WTC11 (cell line): ENCODE data around the gene CPTP. TPM values are rescaled to one million over a fixed set of nuclear protein-coding genes. Genes with fewer than 3 reads are reported as not detected.

Experiments used
- ATAC-seq: fragments of 200-7000 bp; cut with Tn5 transposase; 2 replicates; pipeline ENCODE4 v1.10.0; 2021; ENCODE audit warnings: mild to moderate bottlenecking, moderate library complexity
- CTCF ChIA-PET: fragments of 300-600 bp; sonication (Branson Sonifier 250); formaldehyde crosslinking; loops from one replicate; lab custom pipeline; 2021; ENCODE audit warnings: antibody characterized with exemption; lab: Charles Lee
- POLR2A ChIA-PET: fragments of 350-600 bp; sonication (Branson Sonifier 250); formaldehyde crosslinking; loops from one replicate; lab custom pipeline; 2021; ENCODE audit warnings: antibody characterized with exemption; lab: Charles Lee
- DNase-seq: peaks from one replicate; pipeline ENCODE4 v3.0.0; 2021; ENCODE audit warnings: low spot score
- H3K27ac Mint-ChIP-seq: 2 replicates; pipeline ENCODE4 v1.8.0; 2021; ENCODE audit warnings: mixed read lengths
- H3K27me3 Mint-ChIP-seq: 2 replicates; pipeline ENCODE4 v1.8.0; 2021; ENCODE audit warnings: low read depth, mild to moderate bottlenecking, moderate library complexity, mixed read lengths
- H3K36me3 Mint-ChIP-seq: 2 replicates; pipeline ENCODE4 v1.8.0; 2021; ENCODE audit warnings: mixed read lengths
- H3K4me1 Mint-ChIP-seq: 2 replicates; pipeline ENCODE4 v1.8.0; 2022; ENCODE audit warnings: mixed read lengths
- H3K4me3 Mint-ChIP-seq: 2 replicates; pipeline ENCODE4 v1.8.0; 2021; ENCODE audit warnings: mild to moderate bottlenecking, moderate library complexity, mixed read lengths
- H3K9me3 Mint-ChIP-seq: 2 replicates; pipeline ENCODE4 v1.8.0; 2021; ENCODE audit warnings: mixed read lengths
- CTCF ChIP-seq: fragments of 200-600 bp; IDR thresholded peaks from 2 replicates; pipeline ENCODE4 v1.8.0; 2022; ENCODE audit warnings: antibody characterized with exemption
- EMX1 ChIP-seq: fragments of 250-450 bp; sonication (Bioruptor Pico); IDR thresholded peaks from 2 replicates; pipeline ENCODE4 v1.8.0; 2021; ENCODE audit warnings: mild to moderate bottlenecking
- IRF2 ChIP-seq: sonication (generic); formaldehyde crosslinking; IDR thresholded peaks from 2 replicates; pipeline ENCODE4 v1.8.0; 2022; ENCODE audit warnings: low read depth, missing genetic modification reagents, borderline replicate concordance
- MAX ChIP-seq: sonication (generic); formaldehyde crosslinking; IDR thresholded peaks from 2 replicates; pipeline ENCODE4 v1.8.0; 2022; ENCODE audit warnings: mild to moderate bottlenecking, missing genetic modification reagents
- MLX ChIP-seq: sonication (generic); formaldehyde crosslinking; IDR thresholded peaks from 2 replicates; pipeline ENCODE4 v1.8.1; 2023; ENCODE audit warnings: mild to moderate bottlenecking, missing genetic modification reagents, moderate library complexity
- NR1H2 ChIP-seq: sonication (generic); formaldehyde crosslinking; IDR thresholded peaks from 2 replicates; pipeline ENCODE4 v1.9.0; 2021; ENCODE audit warnings: mild to moderate bottlenecking, moderate library complexity, missing genetic modification reagents
- NR2C2 ChIP-seq: sonication (generic); formaldehyde crosslinking; IDR thresholded peaks from 2 replicates; pipeline ENCODE4 v1.8.0; 2022; ENCODE audit warnings: mild to moderate bottlenecking, missing genetic modification reagents
- OVOL2 ChIP-seq: fragments of 250-450 bp; sonication (Bioruptor Pico); IDR thresholded peaks from 2 replicates; pipeline ENCODE4 v1.9.0; 2021; ENCODE audit warnings: mild to moderate bottlenecking, borderline replicate concordance
- PRDM15 ChIP-seq: sonication (generic); formaldehyde crosslinking; IDR thresholded peaks from 2 replicates; pipeline ENCODE4 v1.8.0; 2022; ENCODE audit warnings: missing genetic modification reagents
- PRRX2 ChIP-seq: fragments of 250-450 bp; sonication (Bioruptor Pico); IDR thresholded peaks from 2 replicates; pipeline ENCODE4 v1.8.0; 2021; ENCODE audit warnings: mild to moderate bottlenecking
- RORB ChIP-seq: fragments of 250-450 bp; sonication (Bioruptor Pico); IDR thresholded peaks from 2 replicates; pipeline ENCODE4 v1.9.0; 2021; ENCODE audit warnings: mild to moderate bottlenecking
- ZNF138 ChIP-seq: sonication (generic); formaldehyde crosslinking; conservative IDR thresholded peaks from 2 replicates; pipeline ENCODE4 v1.8.1; 2022; ENCODE audit warnings: mild to moderate bottlenecking, moderate library complexity, missing genetic modification reagents
- ZNF396 ChIP-seq: fragments of 250-450 bp; sonication (Bioruptor Pico); IDR thresholded peaks from 2 replicates; pipeline ENCODE4 v1.8.0; 2021; ENCODE audit warnings: mild to moderate bottlenecking, moderate library complexity, borderline replicate concordance
- ZNF425 ChIP-seq: fragments of 250-450 bp; sonication (Bioruptor Pico); conservative IDR thresholded peaks from 2 replicates; pipeline ENCODE4 v1.9.0; 2021; ENCODE audit warnings: mild to moderate bottlenecking
- total RNA-seq: library from RNA; stranded (reverse); gene quantifications from 3 replicates; pipeline ENCODE4 v1.2.3, GENCODE V29; 2021

Gene CPTP
- total RNA-seq, 1 experiment from 2014 or later, result 14.4 TPM

- no peak overlapping the region for H3K4me3 Mint-ChIP-seq
- ChIA-PET CTCF (interaction anchor here (0.5 to 2.2 kb wide), 16 partner anchors 9 to 168 kb away, joined by 3 to 12 read pairs (median 4); partner anchors contain the start of genes CCNL2 and MXRA8), POLR2A (interaction anchor here (0.6 to 1.4 kb wide), 4 partner anchors 14 to 20 kb away, joined by 3 to 4 read pairs (median 4); no protein-coding TSS in a partner anchor)
- ATAC-seq (no peak), DNase-seq (no peak)
- TF ChIP-seq PRDM15 (CRISPR knock-in tag) (no peak), NR2C2 (CRISPR knock-in tag) (no peak)
- peaks cover 10% of the 10 kb centered on the region; the same call in 1 of the 2 replicates for H3K27me3 Mint-ChIP-seq
- H3K9me3 Mint-ChIP-seq, result no peaks in the 10 kb centered on the region
- H3K27ac Mint-ChIP-seq, result no peak overlapping the region
- H3K36me3 Mint-ChIP-seq, result peaks cover 8% of the 10 kb centered on the region; the same call in 1 of the 2 replicates
- H3K4me1 Mint-ChIP-seq, result peaks cover 3% of the 10 kb centered on the region; the same call in 1 of the 2 replicates
These were observed 46.8 kb downstream of the CPTP start for GRCh38 chr1:1371364-1371745.

- peaks cover 10% of the 10 kb centered on the region; the same call in 1 of the 2 replicates for H3K27me3 Mint-ChIP-seq
- H3K36me3 Mint-ChIP-seq, result peaks cover 8% of the 10 kb centered on the region; the same call in 1 of the 2 replicates
- no peak for TF ChIP-seq OVOL2
- no peak for TF ChIP-seq ZNF425 (CRISPR knock-in tag)
- TF ChIP-seq ZNF138 (CRISPR knock-in tag), result no peak
- no peak for TF ChIP-seq PRRX2 (CRISPR knock-in tag)
- TF ChIP-seq RORB (CRISPR knock-in tag), result no peak
- no peak for TF ChIP-seq NR1H2 (CRISPR knock-in tag)
- TF ChIP-seq IRF2 (CRISPR knock-in tag), result no peak
- no peak for TF ChIP-seq ZNF396
- TF ChIP-seq EMX1 (CRISPR knock-in tag), result peak; percentile 32; the same call in 1 of the 2 replicates
- peak; percentile 90 for TF ChIP-seq CTCF
- TF ChIP-seq MAX (CRISPR knock-in tag), result 0 out of 2 replicates have a peak, but pooled peaks have one; percentile 20
- no peak for TF ChIP-seq MLX (CRISPR knock-in tag)
- H3K4me3 Mint-ChIP-seq, result peak overlapping the region; percentile 82
- POLR2A ChIA-PET, result interaction anchor here (0.6 to 1.4 kb wide), 6 partner anchors 14 to 71 kb away, joined by 3 to 4 read pairs (median 3); partner anchors contain the start of gene CCNL2
- DNase-seq (peak; percentile 92), ATAC-seq (peak; percentile 54)
- H3K4me1 Mint-ChIP-seq, result peaks cover 3% of the 10 kb centered on the region; the same call in 1 of the 2 replicates
- no peak overlapping the region for H3K27ac Mint-ChIP-seq
- CTCF ChIA-PET, result interaction anchor here (0.5 to 2.2 kb wide), 16 partner anchors 10 to 167 kb away, joined by 3 to 12 read pairs (median 4); partner anchors contain the start of genes CCNL2 and MXRA8
- no peaks in the 10 kb centered on the region for H3K9me3 Mint-ChIP-seq
These were observed 47.4 kb downstream of the CPTP start for GRCh38 chr1:1371746-1372711.
